IPS-NIHi7 (cell line): Measurements from ENCODE around the gene SLC30A9.

Source experiments
- DNase-seq: peaks from one replicate; pipeline ENCODE4 v3.0.0; 2012; ENCODE audit warnings: mixed read lengths; ENCODE audit errors: extremely low spot score

The SLC30A9 gene

DNA sequence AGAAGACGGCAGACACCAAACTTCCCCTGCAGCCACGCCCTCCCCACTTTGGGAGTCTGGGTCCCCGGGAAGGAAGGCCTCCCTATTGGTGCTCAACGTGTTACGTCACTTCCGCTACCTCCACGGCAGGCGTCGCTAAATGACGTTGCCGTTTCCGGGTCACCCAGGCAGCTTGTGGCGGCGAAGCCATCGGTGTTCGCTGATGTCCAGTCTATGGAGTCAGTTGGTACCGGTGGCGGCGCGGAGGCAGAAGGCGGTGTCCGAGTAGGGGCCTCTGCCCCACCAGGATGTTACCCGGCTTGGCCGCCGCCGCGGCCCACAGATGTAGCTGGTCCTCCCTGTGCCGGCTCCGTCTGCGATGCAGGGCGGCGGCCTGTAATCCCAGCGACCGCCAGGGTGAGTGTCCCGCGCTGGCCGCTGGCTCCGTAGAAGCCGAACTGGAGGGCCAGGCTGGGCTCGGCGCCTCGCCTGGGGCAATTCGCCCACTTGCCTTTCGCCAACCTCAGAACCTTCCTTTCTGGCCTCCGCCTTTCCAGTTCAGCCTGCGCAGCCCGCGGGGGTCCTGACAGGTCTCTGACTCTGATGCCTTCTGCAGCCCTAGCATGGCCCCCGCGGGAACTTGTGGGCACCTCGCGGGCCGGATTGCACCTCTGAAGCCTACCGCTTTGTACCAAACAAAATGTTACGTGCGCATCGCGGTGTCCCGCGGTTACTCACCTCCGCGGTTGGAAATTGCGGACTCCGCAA lies at the start of gene SLC30A9:
TSS of gene SLC30A9 (plus strand) at position 166 of the 747 bp plus-strand sequence. CDS start at position 288, 122 bp downstream.
- DNase-seq: peak; percentile 98

DNA sequence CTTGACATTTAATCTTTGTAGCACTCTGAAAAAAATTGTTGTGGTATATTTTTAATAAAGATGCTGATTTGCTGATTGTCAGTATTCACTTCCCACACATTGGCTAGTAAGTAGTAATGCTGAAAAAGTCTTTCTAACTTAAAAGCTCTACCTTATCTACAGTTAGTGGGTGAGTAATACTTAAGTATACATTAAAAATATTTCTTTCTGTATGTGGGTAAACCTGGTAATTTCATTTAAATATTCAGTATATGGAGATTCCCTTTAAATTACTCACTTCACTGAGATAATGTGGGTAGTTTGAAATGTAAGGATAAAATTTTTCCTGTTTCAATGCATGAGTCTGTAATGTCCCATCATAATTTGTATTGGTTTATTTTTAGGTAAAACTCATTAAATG lies 49.5 kb upstream of the SLC30A9 start:
- no peak for DNase-seq

DNA sequence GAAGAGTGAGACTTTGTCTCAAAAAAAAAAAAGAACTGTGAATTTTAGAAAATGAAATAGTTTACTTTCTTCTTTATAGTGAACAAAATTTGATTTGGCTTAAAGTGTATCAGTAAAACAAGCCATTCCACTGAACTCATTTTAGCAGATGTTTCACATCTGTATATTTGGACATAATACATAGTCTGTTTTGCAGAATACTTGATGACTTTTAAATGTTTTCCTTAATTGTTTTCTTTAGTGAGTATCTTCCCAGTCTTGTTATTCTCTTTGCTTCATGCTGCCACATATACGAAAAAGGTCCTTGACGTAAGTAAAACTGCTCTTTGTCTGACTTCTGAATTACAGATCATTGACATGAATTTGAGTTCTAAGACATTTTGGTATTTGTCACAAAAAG lies 46.8 kb upstream of the SLC30A9 start:
- no peak for DNase-seq

DNA sequence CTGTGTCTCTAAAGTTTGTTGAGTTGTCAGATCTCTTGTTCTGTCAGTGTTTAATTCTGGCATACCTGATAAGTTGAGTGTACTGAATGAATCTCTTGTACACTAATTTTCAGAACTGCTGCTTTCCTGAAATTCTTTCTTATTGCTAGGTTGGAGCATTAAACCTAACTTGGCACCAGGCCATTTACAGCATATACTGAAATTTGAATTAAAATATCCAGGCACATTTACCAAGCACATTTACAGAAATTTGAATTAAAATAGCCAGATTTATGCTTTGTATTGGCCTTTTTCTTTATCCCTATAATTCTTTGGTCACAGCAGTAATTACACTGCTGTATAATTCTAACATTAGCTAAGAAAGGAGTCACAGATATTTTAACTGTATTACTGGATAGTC lies 46.2 kb upstream of the SLC30A9 start:
- no peak for DNase-seq

DNA sequence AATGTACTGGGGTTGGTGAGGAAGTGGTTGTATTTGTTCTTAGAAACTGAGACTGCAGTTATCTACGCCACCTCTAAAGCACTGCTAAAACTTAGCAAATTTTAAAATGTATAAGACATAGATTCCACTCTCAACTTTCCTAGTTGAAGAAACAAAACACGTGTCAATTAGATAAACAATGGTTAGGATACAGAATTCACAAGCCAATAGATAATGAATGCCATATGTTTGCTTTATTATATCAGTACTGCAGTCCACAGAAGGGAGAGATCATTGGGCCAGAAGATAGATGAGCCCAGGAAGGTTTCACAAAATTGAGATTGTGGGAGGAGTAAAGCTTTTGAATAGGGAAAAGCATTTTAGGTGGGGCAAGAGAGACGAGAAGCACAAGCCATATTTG lies 40.8 kb upstream of the SLC30A9 start:
- DNase-seq: no peak

DNA sequence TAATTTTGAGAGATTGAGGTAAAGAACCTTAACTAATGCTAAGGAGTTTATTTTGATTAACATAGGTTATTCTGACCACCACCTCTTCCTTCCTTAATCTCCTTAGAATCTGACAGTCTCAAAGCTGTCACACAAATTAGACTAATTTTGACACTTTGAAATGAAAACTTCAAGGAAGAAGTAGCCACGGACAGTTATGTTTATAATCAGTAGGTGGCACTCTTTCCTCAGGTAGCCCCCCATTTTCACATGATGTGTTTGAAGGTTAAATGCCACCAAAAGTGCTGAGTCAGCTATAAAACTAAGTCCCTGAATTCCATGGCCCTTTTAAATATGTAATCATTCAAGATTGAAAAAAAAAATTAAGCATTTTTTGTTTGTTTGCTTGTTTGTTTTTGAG lies 32.7 kb upstream of the SLC30A9 start:
- DNase-seq: peak; percentile 49

DNA sequence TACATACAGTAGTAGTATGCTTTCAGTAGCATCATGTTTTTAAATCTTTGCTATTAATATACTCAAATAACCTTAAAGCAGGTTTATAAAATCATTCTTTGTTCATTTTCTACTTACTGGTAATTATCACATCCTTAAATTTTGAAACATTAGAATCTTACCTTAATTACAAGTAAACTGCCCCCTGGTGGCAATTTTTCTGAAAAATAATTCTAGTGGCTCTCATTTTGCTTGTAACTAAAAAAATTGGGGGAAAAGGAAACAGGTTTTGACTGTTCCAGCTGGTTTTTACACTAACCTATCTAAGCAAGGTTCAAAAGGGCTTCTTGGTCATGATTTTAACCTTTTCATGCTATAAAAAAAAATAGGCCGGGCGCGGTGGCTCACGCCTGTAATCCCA lies 27.2 kb upstream of the SLC30A9 start:
- no peak for DNase-seq

DNA sequence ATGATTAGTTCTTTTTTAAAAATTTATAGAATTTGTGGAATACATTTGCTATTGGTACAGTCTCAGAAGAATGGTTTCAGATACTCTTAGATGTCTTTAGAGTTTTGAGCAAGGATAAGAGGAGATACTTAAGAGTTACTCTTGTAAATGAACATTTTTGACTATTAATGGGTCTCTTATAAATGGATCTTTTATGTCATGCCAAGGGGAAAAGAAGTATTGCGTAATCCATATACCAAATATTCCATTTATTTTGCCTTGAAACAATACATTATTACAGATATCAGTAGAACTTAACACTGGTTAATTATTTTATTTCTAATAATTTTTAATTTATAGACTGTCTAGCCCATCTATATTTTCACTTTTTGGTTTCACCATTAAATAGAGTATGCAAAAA lies 25.9 kb upstream of the SLC30A9 start:
- no peak for DNase-seq

DNA sequence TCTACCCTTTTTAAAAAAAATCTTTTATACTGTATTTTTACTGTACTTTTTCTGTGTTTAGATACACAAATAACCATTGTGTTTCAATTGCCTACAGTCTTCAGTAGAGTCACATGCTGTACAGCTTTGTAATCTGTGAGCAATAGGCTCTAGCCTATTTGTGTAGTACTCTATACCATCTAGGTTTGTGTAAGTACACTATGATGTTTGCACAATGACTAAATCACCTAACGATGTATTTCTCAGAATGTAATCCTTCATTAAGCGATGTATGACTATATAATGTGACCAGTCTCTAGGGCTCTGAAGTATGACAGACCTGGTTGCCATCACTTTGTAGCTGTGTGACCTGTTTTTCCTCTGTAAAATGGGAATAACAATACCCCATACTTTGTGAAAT lies 22.9 kb upstream of the SLC30A9 start:
- no peak for DNase-seq

DNA sequence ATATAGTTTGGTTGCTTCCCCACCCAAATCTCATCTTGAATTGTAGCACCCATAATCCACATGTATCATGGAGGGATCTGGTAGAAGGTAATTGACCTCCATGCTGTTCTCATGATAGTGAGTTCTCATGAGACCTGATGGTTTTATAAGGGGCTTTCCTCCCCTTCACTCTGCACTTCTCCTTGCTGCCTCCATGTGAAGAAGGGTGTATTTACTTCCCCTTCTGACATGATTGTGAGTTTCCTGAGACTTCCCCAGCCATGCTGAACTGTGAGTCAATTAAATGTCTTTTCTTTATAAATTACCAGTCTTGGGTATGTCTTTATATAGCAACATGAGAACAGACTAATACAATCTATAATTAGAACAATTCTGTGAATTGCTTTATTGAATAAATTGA lies 20.7 kb upstream of the SLC30A9 start:
- no peak for DNase-seq

DNA sequence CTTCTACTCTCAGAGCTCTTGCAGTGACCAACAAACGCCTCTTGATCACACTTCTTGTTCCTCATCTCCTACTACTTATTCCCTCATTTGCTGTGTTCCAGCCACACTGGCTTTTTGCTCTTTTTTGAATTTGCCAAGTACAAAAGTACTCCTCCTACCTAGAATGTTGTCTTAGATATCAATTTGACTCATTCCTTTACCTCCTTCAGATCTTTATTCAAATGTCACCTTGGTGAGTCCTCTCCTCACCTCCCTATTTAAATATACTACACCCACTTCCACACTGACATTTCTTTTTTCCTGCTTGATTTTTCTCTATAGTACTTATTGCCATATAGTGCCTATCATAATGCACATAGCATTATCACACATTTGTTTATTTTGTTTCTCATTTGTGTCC lies 15.0 kb upstream of the SLC30A9 start:
- DNase-seq: no peak

DNA sequence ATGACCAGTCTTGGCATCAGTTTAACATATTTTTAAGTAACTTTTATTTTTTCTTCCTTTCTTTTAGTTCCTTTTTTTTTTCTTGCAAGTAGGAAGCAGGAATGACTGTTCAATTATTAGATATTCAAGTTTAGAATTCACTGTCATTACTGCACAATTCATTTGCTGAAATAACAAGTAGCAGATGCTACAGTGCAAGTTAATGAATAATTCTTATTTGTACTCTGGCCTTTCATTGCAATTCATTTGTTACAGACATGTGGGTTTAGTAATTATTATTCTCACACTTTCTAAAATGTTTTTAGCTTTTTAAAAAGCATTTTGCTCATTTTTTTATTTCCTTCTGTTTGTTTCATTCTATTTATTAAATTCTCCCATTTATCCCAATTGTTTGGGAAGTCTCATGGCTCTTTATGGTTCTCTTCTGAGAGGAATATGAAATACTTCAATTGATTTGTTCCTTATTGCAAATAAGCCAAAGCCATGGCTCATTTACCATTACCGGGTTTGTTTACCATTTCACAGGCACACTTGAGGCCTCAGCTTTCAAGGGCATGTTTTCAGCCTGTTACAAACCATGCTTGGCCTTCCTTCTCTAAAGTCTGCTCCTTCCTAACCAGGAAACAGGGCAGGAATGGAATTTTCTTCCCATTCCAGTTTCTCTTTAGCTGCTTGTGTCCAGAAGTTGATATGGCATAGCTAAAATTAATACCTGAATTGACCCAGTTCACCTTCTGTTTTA lies 13.4 kb upstream of the SLC30A9 start:
- DNase-seq: no peak

DNA sequence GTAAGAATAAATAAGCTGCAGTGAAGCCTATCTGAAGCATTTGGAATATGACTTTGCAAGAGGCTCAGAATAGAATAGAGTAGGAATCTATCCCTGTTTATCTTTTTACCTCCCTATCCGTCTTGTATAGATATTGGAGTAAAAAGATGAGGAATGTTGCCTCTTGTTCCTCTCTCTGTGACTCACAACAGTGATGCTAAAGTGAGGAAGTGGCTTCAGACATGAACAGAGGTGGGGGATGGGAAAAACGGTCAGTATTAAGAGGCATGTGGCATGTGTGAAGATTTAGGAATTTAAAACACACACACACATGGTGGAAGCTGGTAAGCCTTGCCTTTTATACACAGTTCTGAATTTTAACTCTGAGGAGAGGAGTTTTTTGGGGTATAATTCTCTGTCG lies 12.6 kb upstream of the SLC30A9 start:
- no peak for DNase-seq

DNA sequence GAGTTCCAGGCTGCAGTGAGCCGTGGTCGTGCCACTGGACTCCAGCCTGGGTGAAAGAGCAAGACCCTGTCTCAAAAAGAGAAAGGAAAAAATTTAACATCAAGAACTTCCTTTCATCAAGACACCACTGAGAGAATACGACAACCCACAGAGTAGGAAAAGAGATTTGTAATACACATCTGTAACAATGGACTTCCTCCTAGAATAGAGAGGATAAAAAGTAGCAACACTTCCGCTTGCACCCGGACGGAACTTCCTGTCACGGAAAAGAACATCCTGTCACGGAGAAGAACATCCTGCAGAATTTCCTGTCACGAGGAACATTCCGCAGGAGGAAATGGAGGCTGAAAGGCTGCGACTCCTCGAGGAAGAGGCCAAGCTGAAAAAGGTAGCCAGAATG lies 8.9 kb upstream of the SLC30A9 start, which contains the start of gene DCAF4L1:
TSS of gene DCAF4L1 (plus strand) at position 301 of the 400 bp plus-strand sequence. CDS start at position 338, 37 bp downstream.
- no peak for DNase-seq

DNA sequence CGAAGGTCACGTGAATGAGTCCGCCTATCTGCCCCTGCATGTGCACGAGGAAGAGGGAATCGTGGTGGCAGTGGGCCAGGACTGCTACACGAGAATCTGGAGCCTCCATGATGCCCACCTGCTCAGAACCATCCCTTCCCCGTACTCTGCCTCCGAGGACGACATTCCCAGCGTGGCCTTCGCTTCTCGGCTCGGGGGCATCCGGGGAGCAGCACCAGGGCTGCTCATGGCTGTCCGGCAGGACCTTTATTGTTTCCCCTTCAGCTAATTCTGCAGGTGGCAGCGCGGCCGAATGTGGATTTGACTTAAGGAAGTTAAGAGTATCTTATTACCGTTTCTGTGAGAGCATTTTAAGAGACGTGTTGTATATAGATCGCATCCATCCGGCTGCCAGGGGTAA lies 7.6 kb upstream of the SLC30A9 start:
- DNase-seq: no peak

DNA sequence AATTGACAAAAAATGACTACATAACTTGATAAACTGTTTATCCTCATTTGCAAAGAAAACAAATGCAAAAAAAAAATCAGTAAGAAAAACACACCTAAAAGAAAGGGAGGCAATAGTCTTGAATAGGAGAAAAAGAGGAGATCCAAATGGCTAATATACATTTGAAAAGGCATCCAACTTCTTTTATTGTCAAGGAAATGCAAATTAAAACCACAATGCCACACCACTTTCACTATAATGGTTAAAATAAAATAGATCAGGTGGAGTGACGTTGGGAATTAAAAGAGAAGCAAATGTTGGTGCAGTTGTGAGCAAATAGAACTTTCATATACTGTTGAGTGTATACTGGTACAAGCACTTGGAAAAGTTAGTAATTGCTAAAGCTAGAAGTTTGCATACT lies 5.2 kb upstream of the SLC30A9 start:
- DNase-seq: no peak

DNA sequence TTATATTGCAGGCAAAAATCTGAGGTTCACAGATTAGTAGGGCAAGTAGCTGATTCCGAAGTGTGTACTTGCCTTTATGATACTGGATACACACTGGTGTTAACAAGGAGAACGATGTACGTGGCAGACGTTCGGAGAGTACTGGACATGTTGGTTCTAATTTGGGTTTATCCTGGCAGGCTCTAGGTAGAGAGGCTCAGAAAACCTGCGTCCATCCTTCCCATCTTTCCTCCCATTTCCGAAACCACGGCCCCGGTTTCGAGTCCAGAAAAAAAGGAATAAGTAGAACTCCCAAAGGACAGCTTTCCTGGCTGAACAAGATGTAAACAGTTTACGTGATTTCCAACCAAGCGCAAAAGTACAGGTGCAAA lies 351 bp upstream of the SLC30A9 start:
- DNase-seq: no peak

DNA sequence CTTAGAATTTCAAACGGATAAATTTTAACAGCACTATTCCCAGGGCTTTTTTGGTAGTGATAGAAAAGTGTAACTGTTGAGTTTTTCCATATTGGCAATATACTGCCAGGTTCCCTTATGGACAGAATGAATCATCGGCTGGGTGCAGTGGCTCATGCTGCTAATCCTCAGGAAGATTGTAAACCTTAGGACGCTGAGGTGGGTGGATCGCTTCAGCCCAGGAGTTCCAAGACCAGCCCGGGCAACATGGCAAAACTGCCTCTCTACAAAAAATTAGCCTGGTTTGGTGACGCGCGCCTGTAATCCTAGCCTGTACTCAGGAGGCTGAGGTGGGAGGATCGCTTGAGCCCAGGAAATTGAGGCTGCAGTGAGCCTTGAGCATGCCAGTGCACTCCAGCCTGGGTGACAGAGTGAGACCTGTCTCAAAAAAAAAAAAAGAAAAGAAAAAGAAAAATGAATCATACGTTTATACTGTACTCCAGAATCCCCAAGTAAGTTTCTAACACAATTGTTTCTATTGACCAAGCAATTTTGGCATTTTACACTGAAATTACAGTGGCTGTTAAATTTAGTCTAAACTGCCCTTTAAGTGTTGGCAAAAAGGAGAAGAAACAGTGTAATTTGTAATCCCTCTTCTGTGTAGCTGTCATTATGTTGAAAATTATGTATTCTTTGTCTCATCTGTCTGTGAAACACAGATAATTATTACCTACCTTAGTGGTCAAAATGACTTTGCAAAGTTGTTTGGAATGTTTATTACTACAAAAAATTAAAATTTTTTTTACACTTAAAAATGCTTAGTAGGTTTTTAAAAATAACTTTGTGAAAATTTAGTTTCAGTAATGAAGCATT lies 1.8 kb downstream of the SLC30A9 start:
- no peak for DNase-seq

DNA sequence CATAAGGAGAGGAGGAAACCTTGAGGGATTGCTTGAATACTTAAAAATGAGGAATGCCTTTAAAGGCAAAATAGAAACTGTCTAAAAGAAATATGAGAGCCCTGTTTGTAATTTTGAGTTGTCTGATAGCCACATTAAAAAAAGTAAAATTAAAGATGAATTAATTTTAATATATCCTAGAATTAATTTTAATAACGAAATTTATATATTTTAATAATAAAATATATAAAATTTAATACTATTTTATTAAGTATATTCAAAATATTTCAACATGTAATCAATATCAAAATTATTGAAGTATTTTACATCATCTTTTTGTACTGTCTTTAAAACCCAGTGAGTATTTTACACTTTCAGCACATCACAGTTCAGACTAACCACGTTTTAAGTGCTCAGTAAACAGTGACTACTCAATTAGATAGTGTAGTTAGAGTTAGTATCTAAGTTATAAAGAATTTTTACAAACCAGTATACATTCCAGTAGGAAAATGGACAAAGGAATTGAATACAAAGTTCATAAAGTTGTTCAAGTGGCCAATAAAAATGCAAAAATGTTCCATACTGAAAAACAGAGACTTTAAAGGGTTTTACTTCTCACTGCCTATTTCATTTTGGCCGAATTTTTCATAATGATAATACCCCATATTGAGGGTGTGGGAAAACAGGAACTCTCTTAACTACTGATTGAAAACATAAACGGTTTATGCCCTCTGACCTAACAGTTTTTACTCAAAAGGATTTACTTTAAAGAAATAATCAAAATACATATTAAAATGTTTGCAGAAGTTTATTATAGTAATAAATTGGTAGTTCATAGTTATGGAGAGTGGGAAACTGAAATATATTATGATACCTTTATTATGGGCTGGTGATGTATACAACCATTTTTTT lies 2.9 kb downstream of the SLC30A9 start:
- no peak for DNase-seq

DNA sequence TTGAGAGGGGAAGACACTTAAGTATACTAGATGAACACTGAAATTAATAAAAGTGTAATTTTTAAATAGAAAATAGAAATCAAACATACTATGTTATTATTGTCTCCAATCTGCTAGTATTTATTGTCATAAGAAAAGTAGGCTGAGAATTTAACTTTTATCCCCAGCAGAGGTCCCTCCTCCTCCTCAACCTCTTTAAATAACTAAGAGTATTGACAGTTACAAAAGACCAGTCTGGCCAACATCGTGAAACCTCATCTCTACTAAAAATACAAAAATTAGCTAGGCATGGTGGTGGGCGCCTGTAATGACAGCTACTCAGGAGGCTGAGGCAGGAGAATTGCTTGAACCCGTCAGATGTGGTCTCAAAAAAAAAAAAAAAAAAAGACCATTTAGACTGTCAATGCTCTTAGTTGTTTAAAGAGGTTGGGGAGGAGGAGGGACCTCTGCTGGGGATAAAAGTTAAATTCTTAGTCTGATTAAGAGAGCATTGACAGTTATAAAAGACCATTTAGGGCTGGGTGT lies 4.2 kb downstream of the SLC30A9 start:
- DNase-seq: no peak

DNA sequence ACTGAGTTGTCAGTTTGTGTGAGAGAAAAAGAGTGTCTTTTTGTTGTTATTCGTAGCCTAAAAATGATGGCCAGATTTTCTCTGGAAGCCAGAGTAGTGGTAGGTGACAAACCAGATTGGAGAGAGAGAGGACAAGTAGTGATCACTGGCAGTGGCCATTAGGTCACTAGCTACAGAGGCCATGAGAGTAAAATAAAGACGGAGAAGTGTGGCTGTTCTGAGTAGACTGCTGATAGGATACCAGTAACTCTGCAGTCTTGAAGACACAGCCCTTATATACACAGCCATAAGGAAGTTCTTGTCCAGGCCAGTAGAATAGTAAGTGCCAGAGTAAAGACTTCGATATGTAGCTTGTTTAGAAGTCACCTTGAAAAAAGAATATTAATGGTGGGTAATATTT lies 7.7 kb downstream of the SLC30A9 start:
- no peak for DNase-seq
